ENCODE measurements around the gene SELENOT.

The SELENOT gene

GRCh38 chr3:150673966-150674365 lies 70.8 kb downstream of the SELENOT start:
- no peak for DNase-seq

- no peak for DNase-seq
These were observed 72.5 kb downstream of the SELENOT start for GRCh38 chr3:150675587-150675986.
